HG03520 (cell line): ENCODE data around the gene SNRPD1.
"Not testable (repeated sequence)": the region's sequence is repeated elsewhere in the genome, so short reads cannot be mapped to it uniquely, and the experiment has no call there.

Source experiments
- ATAC-seq: cut with Tn5 transposase; IDR thresholded peaks from one replicate; pipeline ENCODE4 v1.9.1; 2021; ENCODE audit warnings: mild to moderate bottlenecking, moderate library complexity; ENCODE audit not compliant: unreplicated experiment

The SNRPD1 gene

GRCh38 chr18:21612125-21613039, at the start of gene SNRPD1:
Gene SNRPD1 (plus strand): TSS chr18:21612314. CDS start chr18:21612430, 116 bp downstream.
- peak; percentile 97 for ATAC-seq

GRCh38 chr18:21571772-21572171, 40.3 kb upstream of the SNRPD1 start:
- no peak for ATAC-seq

DNA sequence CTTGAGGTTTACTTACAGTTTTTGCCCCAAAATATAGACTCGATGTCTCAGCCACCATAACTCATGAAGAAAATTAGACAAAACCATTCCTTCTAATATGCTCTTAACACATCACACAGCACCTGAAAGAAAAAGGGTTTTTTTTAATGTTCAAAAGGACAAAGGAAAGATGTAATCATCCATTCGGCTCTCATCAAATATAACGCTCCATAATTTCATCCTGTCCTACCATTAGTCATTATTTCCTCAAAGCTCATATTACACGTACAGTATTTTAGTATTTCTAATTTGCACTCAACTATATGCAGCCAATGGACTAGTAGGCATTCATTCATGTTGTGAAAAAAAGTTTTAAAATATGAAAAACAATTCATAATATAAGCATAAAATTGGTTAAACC, 36.5 kb upstream of the SNRPD1 start:
- no peak for ATAC-seq

- ATAC-seq: no peak
Measured at GRCh38 chr18:21584391-21584790, 27.7 kb upstream of the SNRPD1 start.

GRCh38 chr18:21592361-21592760, 19.8 kb upstream of the SNRPD1 start:
- ATAC-seq: not testable (repeated sequence)

- no peak for ATAC-seq
Measured at GRCh38 chr18:21593540-21594257, 18.4 kb upstream of the SNRPD1 start.

DNA sequence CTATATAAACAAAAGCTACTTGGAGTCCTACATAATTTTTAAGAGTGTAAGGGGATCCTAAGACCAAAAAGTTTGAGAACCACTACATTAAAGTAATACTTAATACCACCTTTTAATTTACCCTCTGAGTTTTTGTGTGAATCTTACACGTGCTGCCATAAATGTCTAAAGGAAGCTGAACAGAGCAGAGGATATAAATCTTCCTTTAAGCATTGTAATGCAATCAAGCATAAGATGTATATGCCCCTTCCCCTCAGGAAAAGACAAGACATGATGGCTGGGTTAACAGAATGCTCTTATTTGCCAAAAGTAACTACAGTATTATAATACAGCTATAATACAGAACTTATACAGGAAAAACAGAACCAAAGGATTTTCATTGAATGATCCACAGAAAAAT, 14.5 kb upstream of the SNRPD1 start:
- no peak for ATAC-seq

- ATAC-seq: no peak
Measured at GRCh38 chr18:21598726-21599584, 13.2 kb upstream of the SNRPD1 start.

DNA sequence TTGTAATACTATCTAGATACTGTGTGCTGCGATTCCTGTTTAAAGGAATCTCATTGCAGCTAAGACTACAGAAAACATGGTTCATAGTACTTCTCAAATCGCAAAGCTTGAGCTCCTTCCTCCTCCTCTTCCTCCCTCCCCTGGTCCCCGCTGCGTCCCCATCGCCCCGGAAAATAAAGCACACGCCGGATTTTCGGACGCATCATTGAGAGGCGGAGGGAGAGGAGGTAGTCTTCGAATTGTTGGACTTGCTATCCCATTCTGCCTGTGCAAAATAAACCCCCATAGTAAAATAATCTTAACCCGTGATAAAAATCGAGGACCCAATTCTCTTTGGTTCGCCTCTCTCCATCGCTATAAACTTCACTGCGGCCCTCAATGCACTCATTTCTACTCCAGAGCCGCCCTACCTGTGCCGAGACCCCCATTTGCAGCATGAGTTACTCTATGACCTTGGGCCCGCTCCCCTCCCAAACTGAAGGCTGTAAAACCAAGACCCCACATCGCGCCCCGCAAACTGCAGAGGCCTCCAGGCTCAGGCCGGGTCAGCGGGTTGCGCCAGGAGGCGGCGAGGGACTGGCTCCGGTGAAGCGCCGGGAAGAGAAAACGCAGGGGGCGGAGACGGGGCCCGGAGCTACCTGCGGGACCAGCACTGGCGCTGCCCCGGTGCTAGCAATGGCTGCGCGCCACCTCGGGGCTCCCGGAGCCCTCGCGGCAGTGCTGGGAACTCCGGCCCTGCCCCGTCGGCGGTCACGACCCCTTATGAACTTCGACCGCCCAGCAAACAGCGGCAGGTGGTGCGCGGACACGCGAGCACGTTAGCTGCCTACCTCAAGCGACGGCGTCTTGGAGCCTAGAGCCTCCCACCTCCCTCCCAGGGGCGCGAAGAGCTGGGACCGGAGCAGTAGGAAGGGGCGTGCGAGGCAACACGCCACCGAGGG, 12.3 kb upstream of the SNRPD1 start:
- peak; percentile 31 for ATAC-seq

DNA sequence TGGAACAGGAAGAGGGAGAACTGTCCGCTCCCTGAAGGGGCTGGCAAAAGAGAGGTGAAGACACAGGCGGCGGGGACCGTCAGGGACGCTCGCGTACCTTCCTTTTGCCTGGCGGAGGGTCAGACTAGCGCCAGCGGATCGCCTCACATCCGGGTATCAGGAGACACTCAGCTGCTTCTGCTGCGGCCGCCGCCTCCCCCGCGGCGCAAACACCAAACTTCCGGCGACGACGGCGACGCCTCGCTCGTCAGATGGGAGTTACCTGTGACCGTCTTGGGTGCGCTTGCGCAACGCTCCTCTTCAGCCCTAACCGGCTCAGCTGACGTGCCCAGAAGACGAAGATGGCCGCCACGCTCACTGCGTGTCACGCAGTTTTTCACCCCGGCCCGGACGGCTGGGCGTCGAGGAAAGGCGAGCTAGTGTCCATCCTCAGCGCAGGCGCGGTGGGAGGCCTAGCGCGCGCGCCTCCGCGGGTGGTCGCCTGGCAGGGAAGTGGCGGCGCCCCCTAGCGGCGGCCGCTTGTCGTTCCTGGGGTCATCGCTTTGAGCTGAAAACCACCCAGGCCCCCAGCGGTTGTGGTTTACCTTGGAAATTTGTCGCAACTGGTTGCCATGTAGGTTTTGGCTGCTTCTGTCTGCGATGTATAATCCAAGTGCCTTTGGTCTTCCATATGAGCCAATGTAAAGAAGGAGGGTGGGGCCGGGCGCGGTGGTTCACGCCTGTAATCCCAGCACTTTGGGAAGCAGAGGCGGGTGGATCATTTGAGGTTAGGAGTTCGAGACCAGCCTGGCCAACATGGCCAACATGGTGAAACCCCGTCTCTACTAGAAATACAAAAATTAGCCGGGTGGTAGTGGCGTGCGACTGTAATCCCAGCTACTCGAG, 11.3 kb upstream of the SNRPD1 start, which contains the start of gene ESCO1:
Gene ESCO1 (minus strand): TSS at position 179 of the 885 bp plus-strand sequence. CDS start 25,861 bp downstream, outside the sequence.
- peak; percentile 86 for ATAC-seq

DNA sequence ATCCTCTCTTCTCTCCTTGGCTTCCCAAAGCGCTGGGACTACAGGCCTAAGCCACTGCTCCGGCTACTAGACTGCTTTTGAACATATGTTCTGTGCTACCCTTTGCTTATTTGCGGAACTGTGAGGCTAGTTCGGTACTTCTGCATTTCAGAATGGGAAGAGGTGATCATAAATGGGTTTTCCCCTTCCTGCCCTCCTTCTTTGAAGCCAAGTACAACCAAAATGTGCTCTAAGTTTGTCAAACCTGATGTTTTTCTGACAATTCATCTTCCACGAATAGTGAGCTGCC, 9.9 kb upstream of the SNRPD1 start:
- no peak for ATAC-seq

DNA sequence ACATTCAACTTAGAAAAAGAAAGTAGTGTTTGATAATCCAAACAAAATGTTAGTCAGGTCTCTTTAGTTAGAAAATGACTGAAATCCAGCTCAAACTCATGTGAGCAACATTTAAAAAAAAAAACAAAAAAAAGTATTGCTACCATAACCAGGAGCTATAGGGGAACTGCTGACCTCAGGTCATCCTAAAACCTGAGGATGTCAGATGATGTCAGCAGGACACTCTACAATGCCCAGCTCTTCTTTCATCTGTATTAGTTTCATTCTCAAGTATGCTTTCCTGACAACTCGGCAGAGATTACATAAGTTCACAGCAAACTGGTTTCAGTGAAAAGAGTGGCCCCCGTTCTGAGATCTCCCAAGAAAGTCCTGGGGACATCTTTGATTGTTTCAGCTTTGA, 7.4 kb upstream of the SNRPD1 start:
- no peak for ATAC-seq

- ATAC-seq: no peak
Measured at GRCh38 chr18:21605213-21605612, 6.9 kb upstream of the SNRPD1 start.

- not testable (repeated sequence) for ATAC-seq
Measured at GRCh38 chr18:21611401-21612124, 551 bp upstream of the SNRPD1 start.

DNA sequence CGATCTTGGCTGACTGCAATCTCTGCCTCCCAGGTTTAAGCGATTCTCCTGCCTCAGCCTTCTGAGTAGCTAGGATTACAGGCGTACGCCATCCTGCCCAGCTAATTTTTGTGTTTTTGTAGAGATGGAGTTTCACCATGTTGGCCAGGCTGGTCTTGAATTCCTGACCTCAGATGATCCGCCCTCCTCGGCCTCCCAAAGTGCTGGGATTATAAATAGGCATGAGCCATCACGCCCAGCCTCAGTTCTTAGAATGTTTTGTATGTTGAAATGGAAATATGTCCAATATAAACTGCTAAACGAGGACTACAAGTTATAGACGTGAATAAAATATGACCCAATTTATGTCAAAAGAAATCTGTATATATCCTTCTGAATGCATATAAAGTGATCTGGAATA, 9.5 kb downstream of the SNRPD1 start:
- ATAC-seq: not testable (repeated sequence)

DNA sequence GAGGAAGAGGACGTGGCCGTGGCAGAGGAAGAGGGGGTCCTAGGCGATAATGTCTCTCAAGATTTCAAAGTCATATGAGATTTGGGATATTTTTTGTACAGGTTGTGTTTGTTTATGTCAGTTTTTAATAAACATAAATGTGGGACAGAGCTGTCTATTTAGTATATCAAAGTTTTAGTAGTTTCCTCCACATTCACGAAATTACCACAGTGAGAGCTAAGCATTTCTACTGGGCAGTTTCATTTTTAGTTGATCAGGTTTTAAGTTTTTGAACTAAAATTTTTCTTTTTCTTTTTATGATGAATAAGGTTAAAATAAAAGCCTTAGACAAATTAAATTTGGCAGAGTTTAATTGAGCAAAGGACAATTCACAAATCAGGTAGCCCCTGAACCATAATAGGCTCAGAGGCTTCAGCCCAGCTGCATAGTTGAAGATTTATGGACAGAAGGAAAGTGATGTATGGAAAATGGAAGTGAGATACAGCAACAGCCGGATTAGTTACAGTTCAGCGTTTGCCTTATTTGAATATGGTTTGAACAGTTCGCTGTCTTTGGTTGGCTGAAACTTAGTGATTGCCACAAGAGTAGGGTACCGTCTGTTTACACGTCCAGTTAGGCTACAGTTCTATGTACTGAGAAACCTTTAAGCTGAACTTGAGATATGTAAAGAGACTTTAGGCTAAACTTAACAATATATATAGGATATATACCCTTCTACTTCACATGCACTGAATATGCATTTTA, 17.1 kb downstream of the SNRPD1 start:
- peak; percentile 96 for ATAC-seq

GRCh38 chr18:21632393-21632792, 20.3 kb downstream of the SNRPD1 start:
- no peak for ATAC-seq
